Ovary (tissue), 9 donors: Measurements from ENCODE around the gene INPP5E. TPM values are rescaled to one million over a fixed set of nuclear protein-coding genes. Genes with fewer than 3 reads are reported as not detected.

Source experiments
- DNase-seq, 5 donors: peaks; one replicate each; pipeline ENCODE4 v3.0.0-alpha.2; 2019 to 2020
- H3K27ac ChIP-seq, 2 donors: fragments of 200-600 bp; one replicate each; pipeline versions ENCODE4 v1.5.1 to v1.8.0; 2019 to 2022
- H3K27me3 ChIP-seq: fragments of 200-600 bp; one replicate; pipeline ENCODE4 v1.8.0; 2022
- H3K36me3 ChIP-seq: fragments of 200-600 bp; sonication (generic); one replicate; pipeline ENCODE4 v1.5.1; 2019
- H3K4me1 ChIP-seq: one replicate; pipeline ENCODE4 v1.8.1; 2013; ENCODE audit warnings: mild to moderate bottlenecking, moderate library complexity; ENCODE audit not compliant: insufficient read depth
- H3K4me3 ChIP-seq: fragments of 200-600 bp; sonication (generic); one replicate; pipeline ENCODE4 v1.5.1; 2017
- H3K9me3 ChIP-seq, 2 donors: fragments of 200-600 bp in 1 of 2; sonication (generic) in 1 of 2; one replicate each; pipeline versions ENCODE4 v1.5.1 to v1.8.1; 2013 to 2019; ENCODE audit warnings: mild to moderate bottlenecking in 1 of 2, moderate library complexity in 1 of 2
- CTCF ChIP-seq, 3 donors: fragments of 450-650 bp in 2 of 3; fragments of 200-600 bp in 1 of 3; IDR thresholded peaks; one replicate each; pipeline versions ENCODE4 v1.5.1 to v1.8.0; 2016 to 2022; ENCODE audit warnings: antibody characterized with exemption in 3 of 3, mild to moderate bottlenecking in 1 of 3
- EP300 ChIP-seq: sonication (generic); formaldehyde crosslinking; IDR thresholded peaks from one replicate; pipeline ENCODE4 v1.6.1; 2017; ENCODE audit warnings: antibody characterized with exemption
- POLR2A ChIP-seq: fragments of 450-650 bp; IDR thresholded peaks from one replicate; pipeline ENCODE4 v1.6.1; 2017; ENCODE audit warnings: antibody characterized with exemption, mild to moderate bottlenecking, moderate library complexity
- WGBS, 3 donors: extraction: QIAGEN DNeasy Blood & Tissue Kit in 1 of 3; methylation state at CpG; one replicate each; pipeline versions ENCODE4 v1.1.5 to v1.1.7; 2013 to 2017; 5-methylcytosine and 5-hydroxymethylcytosine counted together
- intact Hi-C, 4 donors: fragments of 100-400 bp; cut with DNase I; formaldehyde crosslinking; loops; one replicate each; pipeline versions ENCODE4 v1.11.0 to v1.15.1; 2022 to 2023
- polyA plus RNA-seq, 2 donors: library from polyadenylated mRNA; stranded (reverse); fragments of 200-250 nt in 1 of 2; fragments of 350-450 nt in 1 of 2; fragmentation: Illumina TruSeq in 1 of 2; extraction: RNeasy Lipid Tissue Mini Kit (QIAGEN cat#74804) in 1 of 2; gene quantifications; one replicate each; pipeline ENCODE4 v1.2.3, GENCODE V29; 2013 to 2014
- total RNA-seq, 7 donors: library from RNA; depleted of rRNA in 2 of 7; stranded (reverse); fragments of >200 nt in 2 of 7; fragmentation: NEBNext Ultra II Directional in 3 of 7; extraction: Animal tissue kit (Norgen Biotek cat#: 25700) in 3 of 7; gene quantifications; one replicate each; pipeline versions ENCODE4 v1.1.0 to v1.2.4, GENCODE V29; 2016 to 2023
- donor health status: DM: no; HTN: no; CAD: no; lungs with moderate emphysema.
- donor health status: DM: no; HTN: no; CAD: no.
- donor health status: Bipolar disorder and iron deficiency.
- donor health status: DM: yes; HTN: yes; CAD: no.
- donor health status: DM: no; HTN: no; CAD: no.
- donor health status: DM: yes; HTN: yes; CAD: no.

Gene INPP5E
- total and polyA plus RNA-seq, 9 donors, result 3.4 to 18.5 (median 15.0) TPM

DNA sequence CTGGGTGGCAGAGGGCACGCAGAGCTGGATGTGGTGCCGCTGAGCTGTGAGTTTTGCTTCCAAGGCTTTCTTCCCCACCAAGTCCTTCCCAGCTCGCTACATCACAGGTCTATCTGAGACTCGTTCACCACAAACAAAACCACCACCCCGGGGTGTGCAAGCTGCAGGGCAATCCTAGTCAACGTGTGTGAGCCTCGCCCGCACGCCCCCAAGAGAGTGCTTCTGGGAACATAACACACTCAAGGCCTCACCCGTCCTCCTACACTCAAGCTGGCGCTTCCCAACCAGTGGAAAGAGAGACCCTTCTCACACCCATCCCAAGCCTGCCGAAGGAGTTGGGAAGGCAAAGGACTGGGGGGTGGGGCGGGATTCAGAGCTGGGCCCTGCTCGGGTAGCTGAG is 50.2 kb downstream of the INPP5E start:
- WGBS, 3 donors, result 83 to 86% (median 84%) methylated on average over 14 of the region's 14 CpGs
- no peaks in the 10 kb centered on the region for H3K27me3 ChIP-seq
- no peaks in the 10 kb centered on the region for H3K36me3 ChIP-seq
- no peaks in the 10 kb centered on the region for H3K9me3 ChIP-seq
- intact Hi-C loops, result loop anchor here in 1 of 4 donors (10.0 kb wide), 1 partner anchor 245 kb away; no protein-coding TSS in a partner anchor
- DNase-seq, result no peak
- H3K27ac ChIP-seq, result no peak overlapping the region
- H3K4me1 ChIP-seq, result no peaks in the 10 kb centered on the region
- H3K4me3 ChIP-seq, result no peak overlapping the region
- TF ChIP-seq POLR2A (no peak), CTCF (IDR thresholded peaks at IDR 0.05) (no peak), EP300 (no peak)

DNA sequence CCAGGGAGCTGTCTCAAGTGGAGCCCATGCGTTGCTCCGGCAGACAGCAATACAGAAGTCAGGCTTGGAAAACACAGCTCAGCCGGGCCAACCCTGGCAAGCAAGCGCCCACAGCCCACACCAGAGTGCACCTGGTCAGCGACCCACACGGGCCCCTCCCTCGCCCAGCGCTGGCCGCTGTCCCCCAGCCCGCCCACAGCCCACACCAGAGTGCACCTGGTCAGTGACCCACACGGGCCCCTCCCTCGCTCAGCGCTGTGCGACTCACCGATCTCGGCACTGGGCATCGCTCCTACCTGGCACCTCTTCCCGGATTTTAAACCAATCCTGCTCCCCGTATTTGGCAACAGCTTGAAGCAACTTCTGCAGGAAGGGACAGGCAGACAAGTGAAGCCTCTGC is 52.4 kb downstream of the INPP5E start:
- TF ChIP-seq EP300, result no peak
- no peak for TF ChIP-seq CTCF (IDR thresholded peaks at IDR 0.05)
- TF ChIP-seq POLR2A, result no peak
- Histone ChIP-seq H3K4me3 (no peak overlapping the region), H3K36me3 (no peaks in the 10 kb centered on the region), H3K4me1 (no peaks in the 10 kb centered on the region), H3K27me3 (no peaks in the 10 kb centered on the region), H3K9me3 (no peaks in the 10 kb centered on the region), H3K27ac (no peak overlapping the region)
- intact Hi-C loops, result loop anchor here in 1 of 4 donors (10.0 kb wide), 1 partner anchor 242 kb away; no protein-coding TSS in a partner anchor
- WGBS, 3 donors, result 91 to 94% (median 94%) methylated on average over 19 of the region's 19 CpGs
- no peak for DNase-seq

GRCh38 chr9:136386018-136386417 is 53.6 kb downstream of the INPP5E start:
- Histone ChIP-seq H3K27me3 (no peaks in the 10 kb centered on the region), H3K36me3 (no peaks in the 10 kb centered on the region), H3K9me3 (no peaks in the 10 kb centered on the region), H3K4me3 (no peak overlapping the region), H3K27ac (no peak overlapping the region), H3K4me1 (no peaks in the 10 kb centered on the region)
- WGBS, 3 donors, result 90 to 95% (median 91%) methylated on average over 13 of the region's 13 CpGs
- intact Hi-C loops, result loop anchor here in 1 of 4 donors (10.0 kb wide), 1 partner anchor 241 kb away; no protein-coding TSS in a partner anchor
- TF ChIP-seq EP300 (no peak), CTCF (IDR thresholded peaks at IDR 0.05) (no peak), POLR2A (no peak)
- DNase-seq, result no peak

DNA sequence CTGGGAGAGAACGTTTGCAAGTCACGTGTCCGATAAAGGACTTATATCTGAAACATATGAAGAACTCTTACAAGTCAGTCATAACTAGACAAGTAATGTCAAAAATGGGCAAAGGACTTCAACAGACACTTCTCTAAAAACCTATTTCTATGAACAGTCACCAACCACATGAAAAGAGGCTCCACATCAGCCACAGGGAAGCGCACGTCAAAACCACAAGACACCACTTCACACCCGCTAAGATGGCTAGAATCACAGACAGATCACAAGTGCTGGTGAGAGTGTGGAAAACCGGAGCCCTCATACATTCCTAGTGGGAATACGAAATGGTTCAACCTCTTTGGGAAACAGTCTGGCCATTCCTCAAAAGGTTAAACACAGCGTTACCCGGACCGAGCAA is 54.6 kb downstream of the INPP5E start:
- WGBS, 3 donors, result 90 to 92% (median 92%) methylated on average over 11 of the region's 11 CpGs
- Histone ChIP-seq H3K4me1 (no peaks in the 10 kb centered on the region), H3K4me3 (no peak overlapping the region), H3K36me3 (no peaks in the 10 kb centered on the region), H3K27me3 (no peaks in the 10 kb centered on the region), H3K9me3 (no peaks in the 10 kb centered on the region), H3K27ac (no peak overlapping the region)
- TF ChIP-seq EP300, result no peak
- no peak for TF ChIP-seq CTCF (IDR thresholded peaks at IDR 0.05)
- no peak for TF ChIP-seq POLR2A
- DNase-seq, result no peak
- intact Hi-C loops, result loop anchor here in 1 of 4 donors (10.0 kb wide), 1 partner anchor 240 kb away; no protein-coding TSS in a partner anchor
